HepG2 (cell line): ENCODE results near the gene TEKT5. TPM values are rescaled to one million over a fixed set of nuclear protein-coding genes. Genes with fewer than 3 reads are reported as not detected.

Experiments used
- ATF2 ChIP-seq: sonication (generic); formaldehyde crosslinking; IDR thresholded peaks from 2 replicates; pipeline ENCODE4 v1.4.0; 2020; ENCODE audit warnings: missing genetic modification reagents
- FOXP4 ChIP-seq: sonication (generic); formaldehyde crosslinking; IDR thresholded peaks from 2 replicates; pipeline ENCODE4 v1.4.0; 2020; ENCODE audit warnings: missing genetic modification reagents
- GRHL1 ChIP-seq: sonication (generic); formaldehyde crosslinking; conservative IDR thresholded peaks from 2 replicates; pipeline ENCODE4 v1.8.0; 2022; ENCODE audit warnings: missing genetic modification reagents
- TCF12 ChIP-seq, 2 experiments: fragments of 450-650 bp in 1 of 2; sonication (generic) in 1 of 2; formaldehyde crosslinking in 1 of 2; IDR thresholded peaks; 2 replicates each; pipeline versions ENCODE4 v1.6.1 to v1.8.0; 2017 to 2022; ENCODE audit warnings: antibody characterized with exemption in 1 of 2, mild to moderate bottlenecking in 1 of 2, missing genetic modification reagents in 1 of 2, moderate library complexity in 1 of 2
- ZNF44 ChIP-seq: sonication (generic); formaldehyde crosslinking; IDR thresholded peaks from 2 replicates; pipeline ENCODE4 v1.5.1; 2020; ENCODE audit warnings: mild to moderate bottlenecking, missing genetic modification reagents
- ZNF609 ChIP-seq: sonication (generic); formaldehyde crosslinking; IDR thresholded peaks from 2 replicates; pipeline ENCODE4 v1.4.0; 2020; ENCODE audit warnings: mild to moderate bottlenecking, missing genetic modification reagents, borderline replicate concordance
- polyA plus RNA-seq, 8 experiments: library from polyadenylated mRNA; depleted of rRNA in 3 of 8; stranded (reverse) in 7 of 8; unstranded in 1 of 8; fragments of >200 nt; fragmentation: Illumina TruSeq in 4 of 8; extraction: Trizol in 4 of 8; gene quantifications; 2 replicates each; pipeline versions ENCODE4 v1.2.1 to v1.2.3, GENCODE V29; 2011 to 2016; ENCODE audit warnings: low read depth in 4 of 8, missing spikeins in 1 of 8, mixed read lengths in 1 of 8; ENCODE audit not compliant: insufficient read depth in 1 of 8
- total RNA-seq, 5 experiments: library from RNA; depleted of rRNA; stranded (reverse); fragments of >200 nt; fragmentation: Illumina TruSeq; extraction: Trizol; gene quantifications; 2 replicates each; pipeline ENCODE4 v1.2.3, GENCODE V29; 2016; ENCODE audit warnings: low read depth in 1 of 5
- TF ChIP-seq, protein P1 (sequence below): sonication (generic); formaldehyde crosslinking; IDR thresholded peaks from 2 replicates; pipeline ENCODE4 v1.4.0; 2020; ENCODE audit warnings: missing genetic modification reagents
- TF ChIP-seq, protein P2 (sequence below): sonication (generic); formaldehyde crosslinking; conservative IDR thresholded peaks from 2 replicates; pipeline ENCODE4 v1.8.1; 2023; ENCODE audit warnings: missing genetic modification reagents
- TF ChIP-seq, protein P3 (sequence below): IDR thresholded peaks from 2 replicates; pipeline ENCODE4 v1.6.1; 2016; ENCODE audit warnings: control low read depth

Gene TEKT5
- total and polyA plus RNA-seq, 2 of the 13 experiments (the other 11 are each of a cell fraction or from before 2014, with no cell fraction given), result 0.16 TPM; not detected in 1

DNA sequence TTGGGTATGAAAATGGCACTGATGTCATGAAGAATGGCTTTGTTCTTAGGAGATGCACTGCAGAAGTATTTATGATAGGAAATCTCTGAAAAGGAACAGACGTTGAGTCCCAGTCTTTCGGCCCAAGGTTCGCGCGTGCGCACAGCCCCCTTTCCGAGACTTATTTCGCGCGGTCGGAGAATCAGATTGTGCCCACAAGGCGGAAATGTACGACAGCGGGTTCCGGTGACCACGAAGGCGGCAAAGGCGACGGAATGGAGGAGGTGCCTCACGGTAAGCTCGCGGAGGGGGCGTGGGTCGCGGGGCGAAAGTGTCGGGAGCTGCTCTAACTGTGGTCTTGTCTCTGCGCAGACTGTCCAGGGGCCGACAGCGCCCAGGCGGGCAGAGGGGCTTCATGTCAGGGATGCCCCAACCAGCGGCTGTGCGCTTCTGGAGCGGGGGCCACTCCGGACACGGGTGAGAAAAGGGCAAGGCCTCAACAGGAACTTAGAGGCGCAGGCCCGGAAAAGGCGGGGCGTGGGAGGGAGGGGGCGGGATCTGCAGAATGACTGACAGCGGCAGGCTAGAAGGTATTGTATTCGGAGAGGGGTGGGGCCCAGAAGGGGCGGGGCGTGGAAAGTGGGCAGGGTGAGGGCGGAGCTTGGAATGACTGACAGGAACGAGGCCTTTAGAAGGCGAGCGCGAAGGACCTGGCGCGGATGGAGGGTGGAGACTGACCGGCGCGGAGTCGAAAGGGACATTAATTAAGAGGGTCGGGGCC is 49.1 kb upstream of the TEKT5 start, which contains the start of gene NUBP1 (continued):
- TF ChIP-seq ZNF609 (CRISPR knock-in tag) (peak; percentile 50; the same call in 1 of the 2 replicates), TCF12 (IDR thresholded peaks at IDR 0.05) (no peak), TCF12 (CRISPR knock-in tag; IDR thresholded peaks at IDR 0.05) (peak; percentile 60; the same call in 1 of the 2 replicates), FOXP4 (no peak; the same call in none of the 2 replicates), GRHL1 (CRISPR knock-in tag) (no peak), ZNF44 (CRISPR knock-in tag) (peak; percentile 99), ATF2 (CRISPR knock-in tag) (peak; percentile 63; the same call in 1 of the 2 replicates)
- TF ChIP-seq, protein P1, sequence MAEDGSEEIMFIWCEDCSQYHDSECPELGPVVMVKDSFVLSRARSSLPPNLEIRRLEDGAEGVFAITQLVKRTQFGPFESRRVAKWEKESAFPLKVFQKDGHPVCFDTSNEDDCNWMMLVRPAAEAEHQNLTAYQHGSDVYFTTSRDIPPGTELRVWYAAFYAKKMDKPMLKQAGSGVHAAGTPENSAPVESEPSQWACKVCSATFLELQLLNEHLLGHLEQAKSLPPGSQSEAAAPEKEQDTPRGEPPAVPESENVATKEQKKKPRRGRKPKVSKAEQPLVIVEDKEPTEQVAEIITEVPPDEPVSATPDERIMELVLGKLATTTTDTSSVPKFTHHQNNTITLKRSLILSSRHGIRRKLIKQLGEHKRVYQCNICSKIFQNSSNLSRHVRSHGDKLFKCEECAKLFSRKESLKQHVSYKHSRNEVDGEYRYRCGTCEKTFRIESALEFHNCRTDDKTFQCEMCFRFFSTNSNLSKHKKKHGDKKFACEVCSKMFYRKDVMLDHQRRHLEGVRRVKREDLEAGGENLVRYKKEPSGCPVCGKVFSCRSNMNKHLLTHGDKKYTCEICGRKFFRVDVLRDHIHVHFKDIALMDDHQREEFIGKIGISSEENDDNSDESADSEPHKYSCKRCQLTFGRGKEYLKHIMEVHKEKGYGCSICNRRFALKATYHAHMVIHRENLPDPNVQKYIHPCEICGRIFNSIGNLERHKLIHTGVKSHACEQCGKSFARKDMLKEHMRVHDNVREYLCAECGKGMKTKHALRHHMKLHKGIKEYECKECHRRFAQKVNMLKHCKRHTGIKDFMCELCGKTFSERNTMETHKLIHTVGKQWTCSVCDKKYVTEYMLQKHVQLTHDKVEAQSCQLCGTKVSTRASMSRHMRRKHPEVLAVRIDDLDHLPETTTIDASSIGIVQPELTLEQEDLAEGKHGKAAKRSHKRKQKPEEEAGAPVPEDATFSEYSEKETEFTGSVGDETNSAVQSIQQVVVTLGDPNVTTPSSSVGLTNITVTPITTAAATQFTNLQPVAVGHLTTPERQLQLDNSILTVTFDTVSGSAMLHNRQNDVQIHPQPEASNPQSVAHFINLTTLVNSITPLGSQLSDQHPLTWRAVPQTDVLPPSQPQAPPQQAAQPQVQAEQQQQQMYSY, result peak; percentile 74
- TF ChIP-seq, protein P2, sequence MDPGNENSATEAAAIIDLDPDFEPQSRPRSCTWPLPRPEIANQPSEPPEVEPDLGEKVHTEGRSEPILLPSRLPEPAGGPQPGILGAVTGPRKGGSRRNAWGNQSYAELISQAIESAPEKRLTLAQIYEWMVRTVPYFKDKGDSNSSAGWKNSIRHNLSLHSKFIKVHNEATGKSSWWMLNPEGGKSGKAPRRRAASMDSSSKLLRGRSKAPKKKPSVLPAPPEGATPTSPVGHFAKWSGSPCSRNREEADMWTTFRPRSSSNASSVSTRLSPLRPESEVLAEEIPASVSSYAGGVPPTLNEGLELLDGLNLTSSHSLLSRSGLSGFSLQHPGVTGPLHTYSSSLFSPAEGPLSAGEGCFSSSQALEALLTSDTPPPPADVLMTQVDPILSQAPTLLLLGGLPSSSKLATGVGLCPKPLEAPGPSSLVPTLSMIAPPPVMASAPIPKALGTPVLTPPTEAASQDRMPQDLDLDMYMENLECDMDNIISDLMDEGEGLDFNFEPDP (CRISPR knock-in tag), result no peak; the same call in 1 of the 2 replicates
- TF ChIP-seq, protein P3, sequence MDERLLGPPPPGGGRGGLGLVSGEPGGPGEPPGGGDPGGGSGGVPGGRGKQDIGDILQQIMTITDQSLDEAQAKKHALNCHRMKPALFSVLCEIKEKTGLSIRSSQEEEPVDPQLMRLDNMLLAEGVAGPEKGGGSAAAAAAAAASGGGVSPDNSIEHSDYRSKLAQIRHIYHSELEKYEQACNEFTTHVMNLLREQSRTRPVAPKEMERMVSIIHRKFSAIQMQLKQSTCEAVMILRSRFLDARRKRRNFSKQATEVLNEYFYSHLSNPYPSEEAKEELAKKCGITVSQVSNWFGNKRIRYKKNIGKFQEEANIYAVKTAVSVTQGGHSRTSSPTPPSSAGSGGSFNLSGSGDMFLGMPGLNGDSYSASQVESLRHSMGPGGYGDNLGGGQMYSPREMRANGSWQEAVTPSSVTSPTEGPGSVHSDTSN, result peak; percentile 93
